Astrocyte (in vitro differentiated cells and primary cell): ENCODE data around the gene ALOX5. TPM values are rescaled to one million over a fixed set of nuclear protein-coding genes. Genes with fewer than 3 reads are reported as not detected.

Experiments
- DNase-seq: peaks from one replicate; pipeline ENCODE4 v3.0.0-alpha.2; 2010; ENCODE audit warnings: low read depth
- FAIRE-seq: peaks from 2 replicates; lab custom pipeline; 2011; peaks lifted over from hg19 to GRCh38; lab: Jason Lieb, UNC
- H2AFZ ChIP-seq: 2 replicates; pipeline ENCODE4 v1.6.0; 2012; ENCODE audit warnings: low read depth, low read length, inconsistent platforms
- H3K27ac ChIP-seq: 2 replicates; pipeline ENCODE4 v1.5.1; 2011; ENCODE audit warnings: low read depth, low read length, inconsistent platforms
- H3K27me3 ChIP-seq: 2 replicates; pipeline ENCODE4 v1.6.0; 2011; ENCODE audit warnings: low read length, inconsistent platforms; ENCODE audit not compliant: insufficient read depth
- H3K36me3 ChIP-seq: 2 replicates; pipeline ENCODE4 v1.5.1; 2011; ENCODE audit warnings: low read length, inconsistent platforms; ENCODE audit not compliant: insufficient read depth
- H3K4me1 ChIP-seq: 2 replicates; pipeline ENCODE4 v1.5.1; 2011; ENCODE audit warnings: low read length, inconsistent platforms; ENCODE audit not compliant: insufficient read depth
- H3K4me2 ChIP-seq: 2 replicates; pipeline ENCODE4 v1.6.0; 2012; ENCODE audit warnings: low read length, inconsistent platforms
- H3K4me3 ChIP-seq: 2 replicates; pipeline ENCODE4 v1.5.1; 2011; ENCODE audit warnings: low read depth, mild to moderate bottlenecking, low read length, inconsistent platforms; ENCODE audit not compliant: insufficient read depth
- H3K79me2 ChIP-seq: 2 replicates; pipeline ENCODE4 v1.6.0; 2012; ENCODE audit warnings: mild to moderate bottlenecking, low read length, inconsistent platforms; ENCODE audit not compliant: insufficient read depth
- H3K9ac ChIP-seq: 2 replicates; pipeline ENCODE4 v1.6.0; 2012; ENCODE audit warnings: mild to moderate bottlenecking, low read length, inconsistent platforms
- H3K9me3 ChIP-seq: 2 replicates; pipeline ENCODE4 v1.5.1; 2012; ENCODE audit warnings: low read depth, mild to moderate bottlenecking, low read length, inconsistent platforms; ENCODE audit not compliant: insufficient read depth
- H4K20me1 ChIP-seq: 2 replicates; pipeline ENCODE4 v1.6.0; 2012; ENCODE audit warnings: low read length, inconsistent platforms; ENCODE audit not compliant: insufficient read depth
- H3K27ac Mint-ChIP-seq: one replicate; pipeline ENCODE4 v1.8.0; 2021; ENCODE audit warnings: mild to moderate bottlenecking, mixed read lengths; ENCODE audit not compliant: unreplicated experiment
- H3K27me3 Mint-ChIP-seq: one replicate; pipeline ENCODE4 v1.8.0; 2021; ENCODE audit warnings: low read depth, mixed read lengths; ENCODE audit not compliant: unreplicated experiment
- H3K36me3 Mint-ChIP-seq: one replicate; pipeline ENCODE4 v1.8.0; 2021; ENCODE audit warnings: low read depth, mixed read lengths; ENCODE audit not compliant: unreplicated experiment
- H3K4me1 Mint-ChIP-seq: one replicate; pipeline ENCODE4 v1.8.0; 2021; ENCODE audit warnings: low read depth, mixed read lengths; ENCODE audit not compliant: unreplicated experiment
- H3K4me3 Mint-ChIP-seq: one replicate; pipeline ENCODE4 v1.8.0; 2021; ENCODE audit warnings: mild to moderate bottlenecking, moderate library complexity, mixed read lengths; ENCODE audit not compliant: unreplicated experiment
- H3K9me3 Mint-ChIP-seq: one replicate; pipeline ENCODE4 v1.8.0; 2021; ENCODE audit warnings: mild to moderate bottlenecking, mixed read lengths; ENCODE audit not compliant: unreplicated experiment
- EZH2 ChIP-seq: IDR thresholded peaks from 2 replicates; pipeline ENCODE4 v1.6.1; 2012; ENCODE audit warnings: mild to moderate bottlenecking, low read length, inconsistent platforms; ENCODE audit not compliant: insufficient read depth
- total RNA-seq: library from RNA; stranded (reverse); gene quantifications from 2 replicates; pipeline ENCODE4 v1.2.1, GENCODE V29; 2021
- TF ChIP-seq, protein P1 (sequence below): IDR thresholded peaks from 2 replicates; pipeline ENCODE4 v1.5.1; 2011; ENCODE audit warnings: low read depth, mild to moderate bottlenecking, inconsistent platforms, low read length, moderate library complexity; ENCODE audit not compliant: insufficient read depth

The ALOX5 gene
- total RNA-seq, 1 donor from 2014 or later, result 1.0 TPM

GRCh38 chr10:45376371-45376801 lies 2.4 kb downstream of the ALOX5 start:
- H2AFZ ChIP-seq, result no peak overlapping the region
- DNase-seq (no peak), FAIRE-seq (no peak)
- TF ChIP-seq, protein P1, sequence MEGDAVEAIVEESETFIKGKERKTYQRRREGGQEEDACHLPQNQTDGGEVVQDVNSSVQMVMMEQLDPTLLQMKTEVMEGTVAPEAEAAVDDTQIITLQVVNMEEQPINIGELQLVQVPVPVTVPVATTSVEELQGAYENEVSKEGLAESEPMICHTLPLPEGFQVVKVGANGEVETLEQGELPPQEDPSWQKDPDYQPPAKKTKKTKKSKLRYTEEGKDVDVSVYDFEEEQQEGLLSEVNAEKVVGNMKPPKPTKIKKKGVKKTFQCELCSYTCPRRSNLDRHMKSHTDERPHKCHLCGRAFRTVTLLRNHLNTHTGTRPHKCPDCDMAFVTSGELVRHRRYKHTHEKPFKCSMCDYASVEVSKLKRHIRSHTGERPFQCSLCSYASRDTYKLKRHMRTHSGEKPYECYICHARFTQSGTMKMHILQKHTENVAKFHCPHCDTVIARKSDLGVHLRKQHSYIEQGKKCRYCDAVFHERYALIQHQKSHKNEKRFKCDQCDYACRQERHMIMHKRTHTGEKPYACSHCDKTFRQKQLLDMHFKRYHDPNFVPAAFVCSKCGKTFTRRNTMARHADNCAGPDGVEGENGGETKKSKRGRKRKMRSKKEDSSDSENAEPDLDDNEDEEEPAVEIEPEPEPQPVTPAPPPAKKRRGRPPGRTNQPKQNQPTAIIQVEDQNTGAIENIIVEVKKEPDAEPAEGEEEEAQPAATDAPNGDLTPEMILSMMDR, result no peak
- no peak for TF ChIP-seq EZH2
- H3K4me1 ChIP-seq, result no peaks in the 10 kb centered on the region
- no peaks in the 10 kb centered on the region for H3K36me3 ChIP-seq
- H3K27me3 ChIP-seq, result peaks cover 40% of the 10 kb centered on the region
- no peaks in the 10 kb centered on the region for H4K20me1 ChIP-seq
- Mint-ChIP-seq H3K27me3 (peaks cover 52% of the 10 kb centered on the region), H3K4me3 (no peak overlapping the region), H3K4me1 (peaks cover 3% of the 10 kb centered on the region), H3K27ac (no peak overlapping the region), H3K36me3 (no peaks in the 10 kb centered on the region), H3K9me3 (no peaks in the 10 kb centered on the region)
- H3K9me3 ChIP-seq, result no peaks in the 10 kb centered on the region
- no peak overlapping the region for H3K27ac ChIP-seq
- H3K79me2 ChIP-seq, result no peaks in the 10 kb centered on the region
- H3K9ac ChIP-seq, result no peak overlapping the region
- no peak overlapping the region for H3K4me3 ChIP-seq
- H3K4me2 ChIP-seq, result no peak overlapping the region

DNA sequence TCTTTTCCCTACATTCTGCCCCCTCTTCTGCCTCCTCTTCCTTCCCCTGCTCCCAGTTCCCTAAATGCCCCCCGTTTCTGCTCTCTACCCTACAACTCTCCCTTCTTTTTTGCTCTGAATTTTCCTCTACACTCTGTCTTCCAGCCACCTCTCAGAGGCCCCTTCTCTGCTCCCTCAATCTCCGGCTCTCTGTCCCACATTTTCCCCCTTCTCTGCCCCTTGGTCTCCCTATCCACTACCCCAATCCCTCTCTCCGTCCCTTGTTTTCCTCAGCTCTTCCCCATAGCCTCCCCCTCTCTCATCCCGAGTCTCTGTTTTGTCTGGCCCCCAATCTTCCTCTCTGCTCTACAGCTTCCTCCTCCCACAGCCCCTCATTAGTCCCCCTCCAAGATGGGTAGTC lies 3.3 kb downstream of the ALOX5 start:
- Histone ChIP-seq H3K27me3 (peaks cover 34% of the 10 kb centered on the region), H3K36me3 (no peaks in the 10 kb centered on the region), H3K4me1 (no peaks in the 10 kb centered on the region), H2AFZ (no peak overlapping the region), H3K4me3 (no peak overlapping the region), H3K79me2 (no peaks in the 10 kb centered on the region), H3K27ac (no peak overlapping the region), H4K20me1 (no peaks in the 10 kb centered on the region), H3K9ac (no peak overlapping the region), H3K4me2 (no peak overlapping the region), H3K9me3 (no peaks in the 10 kb centered on the region)
- peaks cover 51% of the 10 kb centered on the region for H3K27me3 Mint-ChIP-seq
- no peak for DNase-seq
- no peak overlapping the region for H3K27ac Mint-ChIP-seq
- H3K9me3 Mint-ChIP-seq, result no peaks in the 10 kb centered on the region
- H3K4me3 Mint-ChIP-seq, result no peak overlapping the region
- H3K4me1 Mint-ChIP-seq, result peaks cover 3% of the 10 kb centered on the region
- H3K36me3 Mint-ChIP-seq, result no peaks in the 10 kb centered on the region
- FAIRE-seq, result no peak
- TF ChIP-seq, protein P1, result no peak
- no peak for TF ChIP-seq EZH2

GRCh38 chr10:45377858-45378257 lies 3.8 kb downstream of the ALOX5 start:
- peaks cover 47% of the 10 kb centered on the region for H3K27me3 Mint-ChIP-seq
- TF ChIP-seq EZH2, result no peak
- TF ChIP-seq, protein P1, result no peak

More at GRCh38 chr10:45377858-45378257, 3.8 kb downstream of the ALOX5 start:
- Histone ChIP-seq H3K4me3 (no peak overlapping the region), H3K27me3 (peaks cover 29% of the 10 kb centered on the region), H3K79me2 (no peaks in the 10 kb centered on the region), H3K36me3 (no peaks in the 10 kb centered on the region), H4K20me1 (no peaks in the 10 kb centered on the region), H3K4me2 (no peak overlapping the region), H3K9ac (no peak overlapping the region), H3K4me1 (no peaks in the 10 kb centered on the region), H2AFZ (no peak overlapping the region), H3K9me3 (no peaks in the 10 kb centered on the region), H3K27ac (no peak overlapping the region)
- H3K27ac Mint-ChIP-seq, result peak overlapping the region; percentile 15
- no peaks in the 10 kb centered on the region for H3K36me3 Mint-ChIP-seq
- peaks cover 3% of the 10 kb centered on the region for H3K4me1 Mint-ChIP-seq
- no peaks in the 10 kb centered on the region for H3K9me3 Mint-ChIP-seq
- FAIRE-seq (no peak), DNase-seq (no peak)
- no peak overlapping the region for H3K4me3 Mint-ChIP-seq
